SW480 (cell line): ENCODE measurements around the gene FRMD4A.

Experiments used
- DNase-seq: peaks from one replicate; pipeline ENCODE4 v3.0.0-alpha.2; 2016; ENCODE audit warnings: low spot score

Gene FRMD4A

GRCh38 chr10:13613519-13613918 is 717.2 kb downstream of the FRMD4A start:
- DNase-seq = peak; percentile 8

DNA sequence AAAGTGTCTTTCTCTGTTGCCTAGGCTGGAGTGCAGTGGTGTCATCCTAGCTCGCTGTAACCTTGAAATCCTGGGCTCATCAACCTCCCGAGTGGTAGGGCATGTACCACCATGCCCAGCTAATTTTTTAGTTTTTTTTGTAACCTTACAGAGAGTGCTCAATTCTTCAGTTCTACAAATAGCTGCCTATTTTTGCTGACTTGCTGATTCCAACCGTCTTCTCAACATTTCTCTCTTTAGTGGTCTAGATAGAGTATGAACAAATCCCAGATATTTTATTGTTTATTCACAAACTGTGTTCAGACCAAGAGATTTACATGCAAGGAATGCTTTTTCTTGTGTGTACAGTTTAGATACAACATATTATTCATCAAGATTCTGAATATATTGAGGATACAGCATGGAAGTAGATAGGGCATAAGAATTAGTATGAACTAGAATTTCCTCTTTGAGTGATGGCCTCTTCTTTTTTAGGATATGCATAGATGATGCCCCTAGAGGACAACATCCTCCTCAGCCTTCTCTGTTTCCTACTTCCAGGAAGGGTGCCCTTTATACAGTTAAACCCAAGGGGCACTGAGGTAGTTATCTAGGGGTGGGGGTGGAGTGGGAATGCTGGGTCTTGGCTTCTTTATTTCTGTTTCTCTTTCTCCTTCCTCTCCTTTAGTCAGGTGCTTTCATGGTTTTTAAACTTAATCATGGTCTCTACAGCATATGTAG is 717.9 kb downstream of the FRMD4A start:
- no peak for DNase-seq

GRCh38 chr10:13608246-13608853 is 722.4 kb downstream of the FRMD4A start:
- DNase-seq = no peak

DNA sequence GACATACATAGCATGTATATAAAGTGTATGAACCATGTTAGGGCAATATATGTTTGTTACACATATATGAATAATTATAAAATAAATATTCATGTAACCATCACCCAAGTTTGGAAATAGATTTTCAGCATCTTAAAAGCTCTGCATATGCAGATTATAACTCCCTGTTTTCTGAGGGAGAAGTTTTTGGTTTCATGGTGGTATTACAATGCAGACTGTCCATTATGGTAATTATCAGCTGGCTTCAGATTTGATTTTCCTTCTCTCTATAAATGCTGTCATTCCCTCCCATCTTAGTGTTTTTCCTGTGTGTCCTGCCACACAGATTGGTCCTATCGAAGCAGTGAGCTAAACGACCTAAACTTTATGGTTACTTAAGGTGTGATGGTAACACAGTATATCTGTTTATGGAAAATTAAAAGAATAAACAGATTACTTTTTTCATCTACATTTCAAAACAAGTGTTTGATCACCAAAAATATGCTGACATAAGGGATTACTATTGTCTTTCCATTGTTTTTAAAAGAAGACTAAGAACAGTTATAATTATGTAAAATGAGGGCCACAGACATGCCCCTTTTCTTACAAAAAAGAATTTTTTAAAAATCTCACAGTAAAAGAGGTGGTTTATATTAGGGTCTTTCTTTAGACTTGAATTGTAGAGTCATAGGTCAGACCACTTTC is 726.2 kb downstream of the FRMD4A start:
- DNase-seq = no peak

GRCh38 chr10:13597909-13598308 is 732.8 kb downstream of the FRMD4A start:
- DNase-seq = no peak

DNA sequence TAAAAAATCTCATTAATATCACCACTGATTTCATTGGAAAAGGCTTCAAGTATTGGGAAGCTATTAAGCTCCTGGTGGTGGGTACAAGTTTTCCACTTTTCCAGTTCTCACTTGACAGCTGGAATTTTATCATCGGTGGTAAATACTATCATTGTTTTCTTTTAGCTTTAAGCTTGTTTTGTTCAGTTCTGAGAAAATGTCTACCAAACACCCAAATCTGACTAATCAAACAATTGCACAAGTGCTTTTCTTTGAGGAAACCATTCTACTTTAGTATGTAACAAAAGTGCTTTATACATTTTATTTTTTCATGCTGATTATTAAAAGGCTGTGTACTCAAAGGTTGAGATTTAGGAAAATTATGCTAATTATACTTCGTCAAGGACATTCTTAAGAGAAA is 736.1 kb downstream of the FRMD4A start:
- DNase-seq = no peak
